ENCODE results near the gene NAPA.

Gene NAPA

GRCh38 chr19:47497821-47498520 lies 16.9 kb downstream of the NAPA start:
- no peaks in the 10 kb centered on the region for H3K9me3 ChIP-seq (ENCODE audit: low read length)
- H3K4me1 ChIP-seq (ENCODE audit: insufficient read depth, low read length): peaks cover 5% of the 10 kb centered on the region
- H3K36me3 ChIP-seq (ENCODE audit: insufficient read depth, low read length): peaks cover 84% of the 10 kb centered on the region
- no peak overlapping the region for H3K9ac ChIP-seq (ENCODE audit: low read length)
- H3K4me3 ChIP-seq (ENCODE audit: low read depth in 1 of 2, low read length in 2 of 2): no peak overlapping the region
- no peaks in the 10 kb centered on the region for H3K27me3 ChIP-seq (ENCODE audit: control insufficient read depth in 1 of 2, insufficient read depth in 2 of 2, low read length in 2 of 2)
- H3K27ac ChIP-seq (ENCODE audit: low read depth, low read length): no peak overlapping the region

GRCh38 chr19:47497050-47497766 lies 17.7 kb downstream of the NAPA start:
- H3K27me3 ChIP-seq (ENCODE audit: control insufficient read depth in 1 of 2, insufficient read depth in 2 of 2, low read length in 2 of 2): no peaks in the 10 kb centered on the region
- H3K4me1 ChIP-seq (ENCODE audit: insufficient read depth, low read length): peaks cover 5% of the 10 kb centered on the region
- H3K27ac ChIP-seq (ENCODE audit: low read depth, low read length): no peak overlapping the region
- H3K9ac ChIP-seq (ENCODE audit: low read length): no peak overlapping the region
- H3K9me3 ChIP-seq (ENCODE audit: low read length): no peaks in the 10 kb centered on the region
- peaks cover 80% of the 10 kb centered on the region for H3K36me3 ChIP-seq (ENCODE audit: insufficient read depth, low read length)
- no peak overlapping the region for H3K4me3 ChIP-seq (ENCODE audit: low read depth in 1 of 2, low read length in 2 of 2)

GRCh38 chr19:47495478-47496372 lies 19.1 kb downstream of the NAPA start:
- no peaks in the 10 kb centered on the region for H3K4me1 ChIP-seq (ENCODE audit: insufficient read depth, low read length)
- no peak overlapping the region for H3K4me3 ChIP-seq (ENCODE audit: low read depth in 1 of 2, low read length in 2 of 2)
- H3K9ac ChIP-seq (ENCODE audit: low read length): no peak overlapping the region
- H3K36me3 ChIP-seq (ENCODE audit: insufficient read depth, low read length): peaks cover 85% of the 10 kb centered on the region
- H3K27ac ChIP-seq (ENCODE audit: low read depth, low read length): no peak overlapping the region
- H3K27me3 ChIP-seq (ENCODE audit: control insufficient read depth in 1 of 2, insufficient read depth in 2 of 2, low read length in 2 of 2): no peaks in the 10 kb centered on the region
- no peaks in the 10 kb centered on the region for H3K9me3 ChIP-seq (ENCODE audit: low read length)

- H3K36me3 ChIP-seq (ENCODE audit: insufficient read depth, low read length): peaks cover 85% of the 10 kb centered on the region
- H3K27me3 ChIP-seq (ENCODE audit: control insufficient read depth in 1 of 2, insufficient read depth in 2 of 2, low read length in 2 of 2): no peaks in the 10 kb centered on the region
- H3K9ac ChIP-seq (ENCODE audit: low read length): no peak overlapping the region
- no peaks in the 10 kb centered on the region for H3K4me1 ChIP-seq (ENCODE audit: insufficient read depth, low read length)
- H3K9me3 ChIP-seq (ENCODE audit: low read length): no peaks in the 10 kb centered on the region
- no peak overlapping the region for H3K27ac ChIP-seq (ENCODE audit: low read depth, low read length)
- H3K4me3 ChIP-seq (ENCODE audit: low read depth in 1 of 2, low read length in 2 of 2): no peak overlapping the region
Measured at GRCh38 chr19:47494729-47495128, 20.1 kb downstream of the NAPA start.

- Histone ChIP-seq H3K27ac (ENCODE audit: low read depth, low read length) (no peak overlapping the region), H3K4me3 (ENCODE audit: low read depth in 1 of 2, low read length in 2 of 2) (no peak overlapping the region), H3K27me3 (ENCODE audit: control insufficient read depth in 1 of 2, insufficient read depth in 2 of 2, low read length in 2 of 2) (no peaks in the 10 kb centered on the region), H3K9ac (ENCODE audit: low read length) (no peak overlapping the region), H3K4me1 (ENCODE audit: insufficient read depth, low read length) (no peaks in the 10 kb centered on the region), H3K36me3 (ENCODE audit: insufficient read depth, low read length) (peaks cover 84% of the 10 kb centered on the region), H3K9me3 (ENCODE audit: low read length) (no peaks in the 10 kb centered on the region)
Measured at GRCh38 chr19:47494211-47494547, 20.7 kb downstream of the NAPA start.

- no peaks in the 10 kb centered on the region for H3K9me3 ChIP-seq (ENCODE audit: low read length)
- H3K27ac ChIP-seq (ENCODE audit: low read depth, low read length): no peak overlapping the region
- no peak overlapping the region for H3K4me3 ChIP-seq (ENCODE audit: low read depth in 1 of 2, low read length in 2 of 2)
- no peaks in the 10 kb centered on the region for H3K27me3 ChIP-seq (ENCODE audit: control insufficient read depth in 1 of 2, insufficient read depth in 2 of 2, low read length in 2 of 2)
- H3K9ac ChIP-seq (ENCODE audit: low read length): no peak overlapping the region
- peaks cover 82% of the 10 kb centered on the region for H3K36me3 ChIP-seq (ENCODE audit: insufficient read depth, low read length)
- H3K4me1 ChIP-seq (ENCODE audit: insufficient read depth, low read length): no peaks in the 10 kb centered on the region
Measured at GRCh38 chr19:47493378-47494210, 21.3 kb downstream of the NAPA start.

- peaks cover 86% of the 10 kb centered on the region for H3K36me3 ChIP-seq (ENCODE audit: insufficient read depth, low read length)
- H3K9ac ChIP-seq (ENCODE audit: low read length): no peak overlapping the region
- no peak overlapping the region for H3K27ac ChIP-seq (ENCODE audit: low read depth, low read length)
Measured at GRCh38 chr19:47492571-47493377, 22.1 kb downstream of the NAPA start.

GRCh38 chr19:47492137-47492533 lies 22.7 kb downstream of the NAPA start:
- no peak overlapping the region for H3K4me3 ChIP-seq (ENCODE audit: low read depth in 1 of 2, low read length in 2 of 2)
- no peaks in the 10 kb centered on the region for H3K4me1 ChIP-seq (ENCODE audit: insufficient read depth, low read length)
- no peaks in the 10 kb centered on the region for H3K27me3 ChIP-seq (ENCODE audit: control insufficient read depth in 1 of 2, insufficient read depth in 2 of 2, low read length in 2 of 2)
- H3K9ac ChIP-seq (ENCODE audit: low read length): no peak overlapping the region
- H3K36me3 ChIP-seq (ENCODE audit: insufficient read depth, low read length): peaks cover 86% of the 10 kb centered on the region
- no peaks in the 10 kb centered on the region for H3K9me3 ChIP-seq (ENCODE audit: low read length)
- no peak overlapping the region for H3K27ac ChIP-seq (ENCODE audit: low read depth, low read length)

More at GRCh38 chr19:47492571-47493377, 22.1 kb downstream of the NAPA start:
- Histone ChIP-seq H3K4me1 (ENCODE audit: insufficient read depth, low read length) (no peaks in the 10 kb centered on the region), H3K9me3 (ENCODE audit: low read length) (no peaks in the 10 kb centered on the region), H3K27me3 (ENCODE audit: control insufficient read depth in 1 of 2, insufficient read depth in 2 of 2, low read length in 2 of 2) (no peaks in the 10 kb centered on the region), H3K4me3 (ENCODE audit: low read depth in 1 of 2, low read length in 2 of 2) (no peak overlapping the region)

GRCh38 chr19:47491358-47492136 lies 23.3 kb downstream of the NAPA start:
- peaks cover 81% of the 10 kb centered on the region for H3K36me3 ChIP-seq (ENCODE audit: insufficient read depth, low read length)
- H3K27ac ChIP-seq (ENCODE audit: low read depth, low read length): no peak overlapping the region

GRCh38 chr19:47490847-47491246 lies 24.0 kb downstream of the NAPA start:
- Histone ChIP-seq H3K27me3 (ENCODE audit: control insufficient read depth in 1 of 2, insufficient read depth in 2 of 2, low read length in 2 of 2) (no peaks in the 10 kb centered on the region), H3K9ac (ENCODE audit: low read length) (no peak overlapping the region), H3K36me3 (ENCODE audit: insufficient read depth, low read length) (peaks cover 75% of the 10 kb centered on the region), H3K27ac (ENCODE audit: low read depth, low read length) (no peak overlapping the region), H3K4me1 (ENCODE audit: insufficient read depth, low read length) (no peaks in the 10 kb centered on the region), H3K4me3 (ENCODE audit: low read depth in 1 of 2, low read length in 2 of 2) (no peak overlapping the region), H3K9me3 (ENCODE audit: low read length) (no peaks in the 10 kb centered on the region)

More at GRCh38 chr19:47491358-47492136, 23.3 kb downstream of the NAPA start:
- no peaks in the 10 kb centered on the region for H3K9me3 ChIP-seq (ENCODE audit: low read length)
- H3K9ac ChIP-seq (ENCODE audit: low read length): no peak overlapping the region
- no peaks in the 10 kb centered on the region for H3K4me1 ChIP-seq (ENCODE audit: insufficient read depth, low read length)
- H3K27me3 ChIP-seq (ENCODE audit: control insufficient read depth in 1 of 2, insufficient read depth in 2 of 2, low read length in 2 of 2): no peaks in the 10 kb centered on the region
- no peak overlapping the region for H3K4me3 ChIP-seq (ENCODE audit: low read depth in 1 of 2, low read length in 2 of 2)
